ENCODE data around the gene CXCR1.

DNA sequence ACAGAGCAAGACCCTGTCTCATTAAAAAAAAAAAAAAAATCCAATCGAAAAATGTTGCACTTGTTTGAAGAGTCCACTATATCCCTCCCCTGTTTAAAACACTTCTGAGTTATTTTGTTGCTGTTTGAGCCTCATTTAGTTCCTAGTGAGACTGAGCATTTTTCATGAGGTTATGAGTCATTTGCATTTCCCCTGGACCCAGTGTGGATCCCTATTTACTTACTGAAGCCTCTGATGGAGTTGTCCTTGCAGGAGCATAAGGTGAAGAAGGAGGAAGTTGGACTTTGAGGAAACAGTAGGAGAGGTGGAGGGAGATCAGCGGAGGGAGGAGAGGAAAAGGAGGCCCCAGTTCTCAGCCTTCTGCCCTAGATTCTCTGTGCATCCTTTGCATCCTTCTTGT is 5.1 kb downstream of the CXCR1 start:
- TF ChIP-seq GATA2 (IDR thresholded peaks at IDR 0.05; ENCODE audit: low read depth, low read length): no peak
- TF ChIP-seq GATA3 (IDR thresholded peaks at IDR 0.05; ENCODE audit: low read depth, low read length): no peak
